ENCODE results near the gene EPB41L5. TPM values are rescaled to one million over a fixed set of nuclear protein-coding genes. Genes with fewer than 3 reads are reported as not detected.
A peak's percentile ranks its signal among the peaks of the same experiment; 100 is the strongest.
"Not testable (repeated sequence)": the region's sequence is repeated elsewhere in the genome, so short reads cannot be mapped to it uniquely, and the experiment has no call there.

EPB41L5 gene
- total RNA-seq, 8 experiments from 2014 or later, result 3.0 to 40.7 (median 18.1) TPM

DNA sequence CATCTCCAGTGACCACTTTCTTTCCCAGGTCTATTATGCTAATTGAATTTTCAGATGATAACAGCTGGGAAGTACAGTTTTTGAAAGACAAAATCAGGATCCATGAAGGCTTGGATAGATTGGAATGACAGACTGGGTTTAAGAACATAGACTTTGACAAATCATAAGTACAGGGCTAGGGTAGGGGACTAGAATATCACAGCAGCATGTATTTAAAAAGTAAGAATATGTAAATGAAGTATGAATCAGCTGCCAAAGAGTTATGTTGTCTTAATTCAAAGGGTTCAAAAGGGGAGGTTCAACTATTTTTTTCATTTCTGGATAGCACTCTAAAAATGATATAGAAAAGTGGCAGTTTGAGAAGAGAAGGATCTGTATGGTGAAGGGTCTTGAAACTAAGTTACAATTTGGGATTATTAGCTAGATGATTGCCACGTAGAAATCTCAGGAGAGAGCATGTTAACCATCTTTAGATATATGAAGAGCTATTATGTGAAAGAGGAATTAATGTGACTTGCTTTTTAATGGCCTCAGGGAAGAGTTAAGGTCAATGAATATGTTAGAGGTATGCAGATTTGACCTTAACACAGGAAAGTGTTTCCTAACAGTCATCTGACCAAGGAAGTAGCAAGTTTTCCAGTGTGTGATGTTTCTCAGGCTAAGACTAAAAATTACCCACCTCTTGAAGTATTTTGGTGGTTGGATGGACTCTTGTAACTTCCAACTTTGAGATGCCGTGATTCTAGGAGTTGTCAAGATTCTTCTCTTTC, 128.6 kb downstream of the EPB41L5 start:
- ATAC-seq (replicated peaks in 6 of 8), result peak in 3 of 8 experiments; percentile 70 to 92 (median 85)
- 8 to 100% (median 85%) methylated on average over 1 to 2 of the region's 2 CpGs; no CpG with 5 or more reads in 2 of the 10 experiments for WGBS, 10 experiments
- H3K27ac ChIP-seq, result no peak overlapping the region
- in situ Hi-C loops (cut with MboI; ENCODE audit: low pct_unique_long_range_greater_than_20kb in 2 of 9, low sequenced_read_pairs in 9 of 9, unreplicated experiment in 9 of 9), result no loop called here
- no peaks in the 10 kb centered on the region for H3K4me1 ChIP-seq (replicated peaks in 1 of 2)
- no peak overlapping the region for H3K4me3 ChIP-seq

DNA sequence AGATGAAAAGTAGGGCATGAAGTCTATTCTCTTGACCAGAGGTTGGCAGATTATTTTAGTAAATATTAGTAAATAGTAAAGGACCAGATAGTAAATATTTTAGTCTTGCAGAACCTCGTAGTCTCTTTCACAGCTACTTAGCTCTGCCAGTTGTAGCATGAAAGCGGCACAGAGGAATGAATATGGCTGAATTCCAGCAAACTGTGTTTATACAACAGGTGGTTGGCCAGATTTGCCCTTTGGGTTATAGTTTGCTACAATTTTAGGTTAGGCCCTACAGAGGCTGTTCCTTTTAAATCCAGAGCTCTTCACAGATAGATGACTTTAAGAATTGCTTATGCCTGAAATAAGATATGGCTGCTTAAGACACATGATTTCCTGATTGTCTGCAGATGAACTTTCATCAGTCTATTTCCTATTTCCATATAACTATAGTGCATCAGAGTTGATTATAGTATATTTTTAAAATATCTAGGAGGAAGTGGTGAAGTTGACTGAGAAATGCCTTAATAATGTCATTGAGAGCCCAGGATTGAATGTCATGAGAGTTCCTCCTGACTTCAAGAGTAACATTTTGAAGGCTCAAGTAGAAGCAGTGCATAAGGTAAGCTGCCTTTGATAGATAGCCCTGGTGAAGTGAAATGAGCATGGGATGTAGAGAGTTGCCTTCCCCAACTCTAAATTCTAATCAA, 129.8 kb downstream of the EPB41L5 start:
- Histone ChIP-seq H3K27ac (no peak overlapping the region), H3K4me1 (replicated peaks in 1 of 2) (no peaks in the 10 kb centered on the region), H3K4me3 (no peak overlapping the region)
- 80 to 100% (median 96%) methylated on average over 1 to 2 of the region's 2 CpGs; no CpG with 5 or more reads in 2 of the 10 experiments for WGBS, 10 experiments
- in situ Hi-C loops (cut with MboI; ENCODE audit: low pct_unique_long_range_greater_than_20kb in 2 of 9, low sequenced_read_pairs in 9 of 9, unreplicated experiment in 9 of 9), result no loop called here
- no peak for ATAC-seq (replicated peaks in 6 of 8)

DNA sequence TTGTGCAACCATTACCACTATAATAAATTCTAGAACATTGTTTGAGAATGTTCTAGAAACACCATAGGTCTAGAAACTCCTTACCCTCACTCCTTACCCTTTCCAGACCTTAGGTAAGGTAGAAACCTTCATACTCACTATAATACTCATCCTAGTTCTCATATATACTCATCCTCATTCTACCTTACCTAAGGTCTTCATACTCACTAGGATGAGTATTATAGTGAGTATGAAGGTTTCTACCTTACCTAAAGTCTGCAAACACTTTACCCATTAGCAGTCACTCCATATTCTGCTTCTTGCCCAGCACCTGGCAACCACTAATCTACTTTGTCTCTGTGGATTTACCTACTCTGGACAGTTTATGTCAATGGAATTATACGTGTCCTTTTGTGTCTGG, 135.4 kb downstream of the EPB41L5 start:
- WGBS, 10 experiments, result 40 to 100% (median 100%) methylated on average over 1 of the region's 1 CpG; no CpG with 5 or more reads in 1 of the 10 experiments
- in situ Hi-C loops (cut with MboI; ENCODE audit: low pct_unique_long_range_greater_than_20kb in 2 of 9, low sequenced_read_pairs in 9 of 9, unreplicated experiment in 9 of 9), result no loop called here

DNA sequence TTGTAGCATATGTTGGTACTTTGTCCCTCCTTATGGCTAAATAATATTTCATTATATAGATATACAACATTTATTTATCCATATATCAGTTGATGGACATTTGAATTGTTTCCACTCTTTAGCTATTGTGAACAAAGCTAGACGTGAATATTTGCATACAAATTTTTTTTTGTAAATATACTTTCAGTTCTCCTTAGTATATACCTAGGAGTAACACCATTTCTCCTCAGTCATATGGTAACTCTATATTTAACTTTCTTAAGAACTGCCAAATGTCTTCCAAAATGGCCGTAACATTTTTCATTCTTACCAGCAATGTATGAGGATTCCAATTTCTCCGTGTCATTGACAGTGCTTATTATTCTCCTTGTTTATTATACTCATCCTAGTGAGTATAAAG, 135.8 kb downstream of the EPB41L5 start:
- Histone ChIP-seq H3K4me3 (no peak overlapping the region), H3K27ac (no peak overlapping the region), H3K4me1 (replicated peaks in 1 of 2) (no peaks in the 10 kb centered on the region)
- in situ Hi-C loops (cut with MboI; ENCODE audit: low pct_unique_long_range_greater_than_20kb in 2 of 9, low sequenced_read_pairs in 9 of 9, unreplicated experiment in 9 of 9), result no loop called here
- no peak for ATAC-seq (replicated peaks in 6 of 8)
- WGBS, 10 experiments, result 85 to 100% (median 97%) methylated on average over 1 to 3 of the region's 3 CpGs; no CpG with 5 or more reads in 1 of the 10 experiments

More for the DNA sequence above, 135.4 kb downstream of the EPB41L5 start:
- H3K27ac ChIP-seq, result no peak overlapping the region
- ATAC-seq (replicated peaks in 6 of 8), result no peak
- H3K4me1 ChIP-seq (replicated peaks in 1 of 2), result no peaks in the 10 kb centered on the region
- no peak overlapping the region for H3K4me3 ChIP-seq

DNA sequence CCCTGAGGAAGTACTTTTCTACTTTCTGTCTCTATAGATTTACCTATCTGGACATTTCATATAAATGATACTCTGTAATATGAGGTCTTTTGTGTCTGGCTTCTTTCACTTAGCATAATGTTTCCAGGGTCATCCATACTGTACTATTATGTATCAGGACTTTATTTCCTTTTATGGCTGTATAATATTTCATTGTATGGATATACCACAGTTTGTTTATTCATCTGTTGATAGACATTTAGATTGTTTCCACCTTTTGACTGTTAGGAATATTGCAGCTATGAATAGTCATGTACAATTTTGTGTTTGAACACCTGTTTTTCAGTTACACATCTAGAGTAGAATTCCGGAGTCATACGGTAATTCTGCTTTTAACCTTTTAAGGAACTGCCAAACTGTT, 136.5 kb downstream of the EPB41L5 start:
- Histone ChIP-seq H3K27ac (no peak overlapping the region), H3K4me3 (no peak overlapping the region), H3K4me1 (replicated peaks in 1 of 2) (no peaks in the 10 kb centered on the region)
- ATAC-seq (replicated peaks in 6 of 8), result no peak
- 80 to 100% (median 100%) methylated on average over 1 to 2 of the region's 2 CpGs; no CpG with 5 or more reads in 2 of the 10 experiments for WGBS, 10 experiments
- in situ Hi-C loops (cut with MboI; ENCODE audit: low pct_unique_long_range_greater_than_20kb in 2 of 9, low sequenced_read_pairs in 9 of 9, unreplicated experiment in 9 of 9), result no loop called here

DNA sequence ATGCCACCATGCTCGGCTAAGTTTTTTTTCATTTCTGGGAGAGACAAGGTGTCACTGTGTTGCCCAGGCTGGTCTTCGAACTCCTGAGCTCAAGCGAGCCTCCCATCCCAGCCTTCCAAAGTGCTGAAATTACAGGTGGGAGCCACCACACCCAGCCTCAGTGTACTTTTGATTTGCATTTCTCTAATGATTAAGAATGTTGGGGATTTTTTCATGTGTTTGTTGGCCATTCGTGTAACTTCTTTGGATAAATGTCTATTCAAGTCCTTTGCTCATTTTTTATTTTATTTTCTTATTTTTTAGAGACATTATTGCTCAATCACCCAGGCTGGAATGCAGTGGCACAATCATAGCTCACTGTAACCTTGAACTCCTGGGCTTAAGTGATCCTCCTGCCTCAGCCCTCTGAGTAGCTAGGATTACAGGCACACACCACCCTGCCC, 137.2 kb downstream of the EPB41L5 start:
- no peak for ATAC-seq (replicated peaks in 6 of 8)
- Histone ChIP-seq H3K27ac (no peak overlapping the region), H3K4me1 (replicated peaks in 1 of 2) (no peaks in the 10 kb centered on the region), H3K4me3 (no peak overlapping the region)
- in situ Hi-C loops (cut with MboI; ENCODE audit: low pct_unique_long_range_greater_than_20kb in 2 of 9, low sequenced_read_pairs in 9 of 9, unreplicated experiment in 9 of 9), result loop anchor here in 2 of 9 experiments (25.0 kb wide), 2 partner anchors 413 to 513 kb away; no protein-coding TSS in a partner anchor
- 38 to 100% (median 100%) methylated on average over 1 to 4 of the region's 4 CpGs; no CpG with 5 or more reads in 1 of the 10 experiments for WGBS, 10 experiments

DNA sequence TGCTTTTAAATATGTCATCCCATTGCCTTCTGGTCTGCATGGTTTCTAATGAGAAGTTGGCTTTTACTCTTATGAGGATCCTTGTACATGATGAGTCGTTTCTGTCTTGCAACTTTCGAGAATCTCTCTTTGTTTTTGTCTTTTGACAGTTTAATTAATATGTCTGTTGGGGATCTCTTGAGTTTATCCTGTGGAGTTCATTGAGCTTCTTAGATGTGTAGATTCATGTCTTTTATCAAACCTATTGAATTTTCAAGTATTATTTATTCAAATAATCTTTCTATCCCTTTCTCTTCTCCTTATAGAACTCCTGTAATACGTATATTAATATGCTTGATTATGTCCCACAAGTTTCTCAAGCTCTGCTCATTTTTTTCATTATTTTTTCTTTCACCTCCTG, 142.4 kb downstream of the EPB41L5 start:
- no peak for ATAC-seq (replicated peaks in 6 of 8)
- no peaks in the 10 kb centered on the region for H3K4me1 ChIP-seq (replicated peaks in 1 of 2)
- WGBS, 10 experiments, result 59 to 100% (median 94%) methylated on average over 1 to 3 of the region's 3 CpGs
- no peak overlapping the region for H3K27ac ChIP-seq
- H3K4me3 ChIP-seq, result no peak overlapping the region
- in situ Hi-C loops (cut with MboI; ENCODE audit: low pct_unique_long_range_greater_than_20kb in 2 of 9, low sequenced_read_pairs in 9 of 9, unreplicated experiment in 9 of 9), result loop anchor here in 2 of 9 experiments (25.0 kb wide), 2 partner anchors 418 to 518 kb away; no protein-coding TSS in a partner anchor

DNA sequence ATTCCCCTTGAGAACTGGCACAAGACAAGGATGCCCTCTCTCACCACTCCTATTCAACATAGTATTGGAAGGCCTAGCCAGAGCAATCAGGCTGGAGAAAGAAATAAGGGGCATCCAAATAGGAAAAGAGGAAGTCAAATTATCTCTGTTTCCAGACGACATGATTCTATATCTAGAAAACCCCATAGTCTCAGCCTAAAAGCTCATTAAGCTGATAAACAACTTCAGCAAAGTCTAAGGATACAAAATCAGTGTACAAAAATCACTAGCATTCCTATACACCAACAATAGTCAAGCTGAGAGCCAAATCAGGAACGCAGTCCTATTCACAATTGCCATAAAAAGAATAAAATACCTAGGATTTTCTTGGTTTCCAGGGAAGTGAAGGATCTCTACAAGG, 145.8 kb downstream of the EPB41L5 start:
- ATAC-seq (replicated peaks in 6 of 8); H3K4me1 ChIP-seq (replicated peaks in 1 of 2); H3K4me3 ChIP-seq; H3K27ac ChIP-seq: not testable (repeated sequence)
- in situ Hi-C loops (cut with MboI; ENCODE audit: low pct_unique_long_range_greater_than_20kb in 2 of 9, low sequenced_read_pairs in 9 of 9, unreplicated experiment in 9 of 9), result loop anchor here in 2 of 9 experiments (25.0 kb wide), 2 partner anchors 421 to 521 kb away; no protein-coding TSS in a partner anchor
- WGBS, 10 experiments, result 83 to 100% (median 100%) methylated on average over 1 to 2 of the region's 2 CpGs; no CpG with 5 or more reads in 5 of the 10 experiments

DNA sequence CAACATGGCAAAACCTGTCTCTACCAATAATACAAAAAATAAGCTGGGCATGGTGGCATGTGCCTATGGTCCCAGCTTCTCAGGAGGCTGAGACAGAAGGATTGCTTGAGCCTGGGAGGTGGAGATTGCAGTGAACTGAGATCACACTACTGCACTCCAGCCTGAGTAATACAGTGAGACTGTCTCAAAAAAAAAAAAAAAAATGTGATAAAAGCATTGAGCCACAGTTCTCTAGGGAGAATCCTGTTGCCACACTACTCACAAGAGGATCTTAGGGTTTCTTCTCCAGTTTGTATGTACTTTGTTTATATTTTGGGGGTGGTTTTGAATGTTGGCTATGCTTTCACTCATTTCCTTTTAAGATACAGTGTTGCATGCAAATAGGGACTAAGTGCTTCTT, 148.3 kb downstream of the EPB41L5 start:
- no peak for ATAC-seq (replicated peaks in 6 of 8)
- H3K27ac ChIP-seq, result no peak overlapping the region
- H3K4me1 ChIP-seq (replicated peaks in 1 of 2), result no peaks in the 10 kb centered on the region
- in situ Hi-C loops (cut with MboI; ENCODE audit: low pct_unique_long_range_greater_than_20kb in 2 of 9, low sequenced_read_pairs in 9 of 9, unreplicated experiment in 9 of 9), result loop anchor here in 2 of 9 experiments (25.0 kb wide), 2 partner anchors 424 to 524 kb away; no protein-coding TSS in a partner anchor
- no peak overlapping the region for H3K4me3 ChIP-seq

DNA sequence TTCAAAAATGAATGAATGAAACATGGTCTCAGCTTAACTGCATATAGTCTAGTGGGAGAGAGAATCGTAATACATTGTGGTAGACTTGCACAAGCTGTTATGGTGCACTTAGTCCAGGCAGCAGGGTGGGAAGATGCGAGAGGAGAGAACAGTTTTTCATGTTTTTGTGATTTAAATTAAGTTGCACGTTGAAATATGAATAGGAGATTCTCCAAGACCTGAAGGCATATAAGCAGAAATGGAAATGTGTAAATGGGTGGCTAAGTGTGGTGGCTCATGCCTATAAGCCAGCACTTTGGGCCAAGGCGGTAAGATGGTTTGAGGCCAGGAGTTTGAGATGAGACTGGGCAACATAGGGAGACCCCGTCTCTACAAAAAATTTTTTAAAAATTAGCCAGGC, 149.8 kb downstream of the EPB41L5 start:
- ATAC-seq (replicated peaks in 6 of 8), result peak in 3 of 8 experiments; percentile 44 to 90 (median 51)
- H3K4me3 ChIP-seq, result no peak overlapping the region
- H3K4me1 ChIP-seq (replicated peaks in 1 of 2), result no peaks in the 10 kb centered on the region
- WGBS, 10 experiments, result 0 to 100% (median 76%) methylated on average over 1 to 5 of the region's 5 CpGs; no CpG with 5 or more reads in 1 of the 10 experiments
- H3K27ac ChIP-seq, result no peak overlapping the region
- in situ Hi-C loops (cut with MboI; ENCODE audit: low pct_unique_long_range_greater_than_20kb in 2 of 9, low sequenced_read_pairs in 9 of 9, unreplicated experiment in 9 of 9), result loop anchor here in 2 of 9 experiments (25.0 kb wide), 2 partner anchors 425 to 525 kb away; no protein-coding TSS in a partner anchor

DNA sequence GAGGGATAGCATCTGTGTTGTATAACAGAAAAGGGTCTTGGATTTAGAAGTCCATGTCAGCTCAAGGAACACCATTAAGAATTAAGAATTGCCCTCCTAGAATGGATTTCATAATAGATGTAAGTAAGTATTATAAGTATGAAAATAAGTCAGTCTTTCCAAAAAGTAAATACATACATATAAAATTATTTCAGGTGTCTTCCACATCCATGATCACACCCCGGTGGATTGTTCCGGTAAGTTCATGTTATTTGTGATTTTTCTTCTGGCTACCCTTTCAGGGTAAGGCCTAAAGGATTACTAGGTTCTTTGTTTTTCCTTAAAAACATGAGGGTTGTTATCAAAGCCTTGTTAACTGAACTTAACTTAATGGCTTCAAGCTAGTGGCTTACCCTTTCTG, 154.4 kb downstream of the EPB41L5 start:
- WGBS, 10 experiments, result 79 to 100% (median 96%) methylated on average over 2 of the region's 2 CpGs; no CpG with 5 or more reads in 4 of the 10 experiments
- no peak overlapping the region for H3K27ac ChIP-seq
- no peak overlapping the region for H3K4me3 ChIP-seq
- no peak for ATAC-seq (replicated peaks in 6 of 8)
- H3K4me1 ChIP-seq (replicated peaks in 1 of 2), result no peaks in the 10 kb centered on the region
- in situ Hi-C loops (cut with MboI; ENCODE audit: low pct_unique_long_range_greater_than_20kb in 2 of 9, low sequenced_read_pairs in 9 of 9, unreplicated experiment in 9 of 9), result loop anchor here in 2 of 9 experiments (25.0 kb wide), 2 partner anchors 430 to 530 kb away; no protein-coding TSS in a partner anchor

DNA sequence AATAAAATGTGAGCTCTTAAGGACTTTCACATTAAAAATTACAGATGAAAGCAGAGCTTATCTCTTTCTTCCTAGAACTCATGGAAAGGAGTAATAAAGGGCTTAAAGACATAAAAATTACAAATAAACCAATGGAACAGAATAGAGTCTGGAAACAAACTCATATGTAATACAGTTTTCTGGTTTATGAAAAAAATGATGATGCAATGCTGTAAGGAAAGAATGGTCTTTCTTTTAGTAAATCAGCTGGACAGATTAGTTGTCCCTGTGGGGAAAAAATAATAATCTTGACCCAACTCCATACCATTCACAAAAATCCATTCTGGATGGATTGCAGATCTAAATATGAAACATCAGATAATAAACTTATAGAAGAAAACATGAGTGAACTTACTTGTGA, 156.1 kb downstream of the EPB41L5 start:
- no peaks in the 10 kb centered on the region for H3K4me1 ChIP-seq (replicated peaks in 1 of 2)
- no peak for ATAC-seq (replicated peaks in 6 of 8)
- in situ Hi-C loops (cut with MboI; ENCODE audit: low pct_unique_long_range_greater_than_20kb in 2 of 9, low sequenced_read_pairs in 9 of 9, unreplicated experiment in 9 of 9), result loop anchor here in 2 of 9 experiments (25.0 kb wide), 2 partner anchors 432 to 532 kb away; no protein-coding TSS in a partner anchor
- H3K4me3 ChIP-seq, result no peak overlapping the region
- no peak overlapping the region for H3K27ac ChIP-seq
